Activated naive CD4-positive, alpha-beta T cell treated with anti-CD3 and anti-CD28 coated beads, Interleukin-2, amount 50 U/mL, for 72 hours (primary cell): ENCODE data around the gene FAT2. TPM values are rescaled to one million over a fixed set of nuclear protein-coding genes. Genes with fewer than 3 reads are reported as not detected.

Source experiments
- ATAC-seq, 2 donors: fragments of 150-1000 bp; cut with Tn5 transposase; 2 replicates each; pipeline ENCODE4 v1.10.0; 2021; ENCODE audit warnings: mild to moderate bottlenecking in 2 of 2, moderate library complexity in 2 of 2
- DNase-seq, 2 donors: peaks; one replicate each; pipeline ENCODE4 v3.0.0; 2021 to 2022; ENCODE audit warnings: low spot score in 2 of 2
- H3K27ac Mint-ChIP-seq, 2 donors: one replicate each; pipeline ENCODE4 v1.8.0; 2022; ENCODE audit warnings: mild to moderate bottlenecking in 2 of 2, mixed read lengths in 2 of 2
- H3K36me3 Mint-ChIP-seq, 2 donors: one replicate each; pipeline ENCODE4 v1.8.0; 2022; ENCODE audit warnings: mixed read lengths in 2 of 2
- H3K9me3 Mint-ChIP-seq, 2 donors: one replicate each; pipeline ENCODE4 v1.8.0; 2022; ENCODE audit warnings: mixed read lengths in 2 of 2
- total RNA-seq, 2 donors: library from RNA; stranded (reverse); gene quantifications; one replicate each; pipeline ENCODE4 v1.2.3, GENCODE V29; 2022

Gene FAT2
- total RNA-seq, 2 donors from 2014 or later: not detected

DNA sequence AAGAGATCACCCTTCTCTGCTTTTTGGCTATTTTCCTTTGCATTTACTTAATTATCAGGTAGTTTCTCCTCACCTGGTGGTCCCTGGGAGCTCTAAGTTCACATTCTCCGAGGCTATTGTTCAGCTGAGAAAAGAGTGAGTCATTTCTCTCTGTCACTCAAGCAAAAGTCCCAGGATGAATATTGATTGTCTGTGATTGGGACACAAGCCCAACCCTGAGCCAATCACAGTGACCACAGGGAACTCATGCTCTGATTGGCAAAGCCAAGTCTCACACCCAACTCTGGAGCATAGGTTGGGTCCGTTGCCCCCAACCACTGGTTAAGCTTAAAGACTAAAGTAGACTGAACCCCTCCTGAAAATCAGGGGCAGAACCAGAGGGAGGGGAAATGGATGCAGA lies 27.8 kb upstream of the FAT2 start:
- Mint-ChIP-seq H3K9me3 (no peaks in the 10 kb centered on the region), H3K36me3 (no peaks in the 10 kb centered on the region), H3K27ac (no peak overlapping the region)
- DNase-seq (no peak), ATAC-seq (no peak)

GRCh38 chr5:151617841-151618710 lies 26.9 kb upstream of the FAT2 start:
- DNase-seq: no peak
- Mint-ChIP-seq H3K9me3 (no peaks in the 10 kb centered on the region), H3K27ac (no peak overlapping the region), H3K36me3 (no peaks in the 10 kb centered on the region)
- no peak for ATAC-seq

- ATAC-seq (no peak), DNase-seq (no peak)
- Mint-ChIP-seq H3K27ac (no peak overlapping the region), H3K9me3 (no peaks in the 10 kb centered on the region), H3K36me3 (no peaks in the 10 kb centered on the region)
Observed at GRCh38 chr5:151617383-151617840, 26.3 kb upstream of the FAT2 start.

- peak; percentile 70 to 78 for ATAC-seq
Observed at GRCh38 chr5:151615431-151615830, 24.3 kb upstream of the FAT2 start.

GRCh38 chr5:151614565-151614964 lies 23.4 kb upstream of the FAT2 start:
- peak overlapping the region in 1 of 2 donors; percentile 23 for H3K27ac Mint-ChIP-seq

More at GRCh38 chr5:151615431-151615830, 24.3 kb upstream of the FAT2 start:
- H3K9me3 Mint-ChIP-seq: no peaks in the 10 kb centered on the region
- DNase-seq: peak; percentile 43 to 58
- no peaks in the 10 kb centered on the region for H3K36me3 Mint-ChIP-seq
- H3K27ac Mint-ChIP-seq: peak overlapping the region in 1 of 2 donors; percentile 23

GRCh38 chr5:151612689-151613427 lies 21.7 kb upstream of the FAT2 start:
- H3K27ac Mint-ChIP-seq: peak overlapping the region; percentile 41 to 95
- H3K36me3 Mint-ChIP-seq: no peaks in the 10 kb centered on the region
- no peaks in the 10 kb centered on the region for H3K9me3 Mint-ChIP-seq
- DNase-seq (peak; percentile 65), ATAC-seq (peak; percentile 76 to 88)

More at GRCh38 chr5:151614565-151614964, 23.4 kb upstream of the FAT2 start:
- H3K9me3 Mint-ChIP-seq: no peaks in the 10 kb centered on the region
- ATAC-seq (no peak), DNase-seq (no peak)
- no peaks in the 10 kb centered on the region for H3K36me3 Mint-ChIP-seq

DNA sequence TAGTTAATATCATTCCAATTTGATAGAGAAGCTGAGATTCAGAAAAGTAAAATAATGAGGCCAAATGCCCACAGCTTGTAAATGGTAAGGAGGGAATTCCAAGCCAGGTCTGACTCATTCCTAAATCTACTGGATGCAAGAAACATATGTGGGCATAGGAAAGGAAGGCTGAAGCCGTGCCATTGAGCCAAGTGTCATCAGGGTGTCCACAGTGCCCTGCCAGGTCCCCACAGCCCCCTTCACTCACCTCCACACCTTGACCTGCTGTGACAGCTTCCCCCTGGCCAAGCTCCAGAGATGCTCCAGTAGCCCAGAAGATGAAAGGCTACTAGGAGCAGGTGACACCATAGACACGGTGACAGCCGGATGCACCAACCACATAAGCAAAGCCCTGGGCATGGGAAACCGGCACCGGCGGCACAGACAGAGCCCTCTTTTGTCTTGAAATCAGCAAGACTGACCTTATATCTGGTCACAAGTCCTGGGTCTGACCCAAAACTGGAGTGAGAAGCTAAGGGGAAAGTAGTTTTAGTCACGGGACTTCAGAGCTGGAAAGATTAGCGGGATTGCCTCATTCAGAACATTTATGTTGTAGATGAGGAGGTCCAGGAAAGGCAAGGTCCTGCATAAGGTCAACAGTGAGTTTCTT lies 20.1 kb upstream of the FAT2 start:
- DNase-seq (no peak), ATAC-seq (no peak)
- Mint-ChIP-seq H3K9me3 (no peaks in the 10 kb centered on the region), H3K27ac (peak overlapping the region in 1 of 2 donors; percentile 72), H3K36me3 (no peaks in the 10 kb centered on the region)

DNA sequence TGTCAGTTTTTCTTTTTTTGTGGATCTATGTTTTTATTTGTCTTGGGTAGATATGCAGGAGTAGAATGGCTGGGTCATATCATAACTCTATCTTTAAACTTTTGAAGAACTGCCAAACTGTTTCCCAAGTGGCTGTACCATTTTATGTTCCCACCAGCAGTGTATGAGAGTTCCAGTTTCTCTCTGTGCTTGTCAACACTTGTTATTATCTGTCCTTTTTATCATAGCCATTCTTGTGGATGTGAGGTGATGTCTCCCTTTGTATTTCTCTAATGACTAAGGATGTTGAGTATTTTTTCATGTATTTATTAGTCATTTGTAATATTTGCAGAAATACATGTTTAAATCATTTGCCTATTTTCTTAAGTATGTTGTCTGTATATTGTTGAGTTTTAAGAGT lies 17.4 kb upstream of the FAT2 start:
- no peak for ATAC-seq
- no peak for DNase-seq
- H3K36me3 Mint-ChIP-seq: no peaks in the 10 kb centered on the region
- H3K9me3 Mint-ChIP-seq: no peaks in the 10 kb centered on the region
- no peak overlapping the region for H3K27ac Mint-ChIP-seq

DNA sequence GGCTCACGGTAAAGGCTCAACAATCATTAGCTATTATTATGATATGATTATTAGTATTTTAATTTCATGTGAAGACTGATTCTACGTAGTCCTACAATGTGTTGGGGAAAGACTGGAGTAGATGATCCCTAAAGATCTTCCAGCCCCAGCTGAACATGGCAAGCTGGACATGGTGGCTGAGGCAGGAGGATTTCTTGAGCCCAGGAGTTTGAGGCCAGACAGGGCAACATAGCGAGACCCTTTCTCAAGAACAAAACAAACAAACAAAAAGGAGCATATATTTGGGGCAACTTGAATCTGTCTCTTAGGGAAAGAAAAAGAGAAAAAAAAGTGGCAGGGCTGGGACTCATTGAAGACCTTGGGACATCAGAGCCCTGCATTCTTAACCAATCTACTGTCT lies 16.2 kb upstream of the FAT2 start:
- Mint-ChIP-seq H3K27ac (no peak overlapping the region), H3K9me3 (no peaks in the 10 kb centered on the region), H3K36me3 (no peaks in the 10 kb centered on the region)
- no peak for DNase-seq
- ATAC-seq: no peak

- ATAC-seq: no peak
- no peak for DNase-seq
- Mint-ChIP-seq H3K36me3 (no peaks in the 10 kb centered on the region), H3K27ac (no peak overlapping the region), H3K9me3 (no peaks in the 10 kb centered on the region)
Observed at GRCh38 chr5:151605559-151605958, 14.4 kb upstream of the FAT2 start.

- H3K27ac Mint-ChIP-seq: no peak overlapping the region
- ATAC-seq: no peak
- H3K9me3 Mint-ChIP-seq: no peaks in the 10 kb centered on the region
- no peak for DNase-seq
- H3K36me3 Mint-ChIP-seq: no peaks in the 10 kb centered on the region
Observed at GRCh38 chr5:151602806-151603205, 11.7 kb upstream of the FAT2 start.

- no peak for DNase-seq
- no peak for ATAC-seq
- Mint-ChIP-seq H3K9me3 (no peaks in the 10 kb centered on the region), H3K36me3 (no peaks in the 10 kb centered on the region), H3K27ac (no peak overlapping the region)
Observed at GRCh38 chr5:151601391-151601790, 10.3 kb upstream of the FAT2 start.

DNA sequence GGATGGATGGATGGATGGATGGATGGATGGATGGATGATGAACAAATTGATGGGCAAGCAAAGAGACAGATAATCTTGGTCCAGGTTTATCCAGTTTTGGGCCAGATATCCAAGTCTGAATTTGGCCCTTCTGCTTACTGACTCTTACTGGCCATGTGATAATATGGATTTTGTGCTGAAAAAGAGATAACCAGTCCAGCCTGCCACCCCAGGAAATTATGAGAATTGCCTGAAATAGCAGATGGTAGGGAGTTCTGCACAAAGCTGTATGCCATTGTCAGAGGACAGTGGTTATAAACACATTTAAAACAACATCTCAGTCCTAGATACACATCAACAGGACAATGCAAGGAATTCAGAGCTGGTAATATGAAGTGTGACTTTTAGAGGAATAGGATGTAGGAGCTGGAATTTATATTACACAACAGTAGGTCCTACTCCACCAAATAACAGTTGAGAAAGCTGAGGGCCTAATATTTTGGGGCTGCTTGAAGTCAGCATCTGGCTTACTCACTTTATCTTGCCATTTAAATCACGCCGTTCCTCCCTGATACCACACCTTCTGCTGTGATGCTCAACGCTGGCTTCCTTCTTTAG lies 9.0 kb upstream of the FAT2 start:
- Mint-ChIP-seq H3K36me3 (no peaks in the 10 kb centered on the region), H3K9me3 (no peaks in the 10 kb centered on the region), H3K27ac (no peak overlapping the region)
- no peak for DNase-seq
- ATAC-seq: no peak

DNA sequence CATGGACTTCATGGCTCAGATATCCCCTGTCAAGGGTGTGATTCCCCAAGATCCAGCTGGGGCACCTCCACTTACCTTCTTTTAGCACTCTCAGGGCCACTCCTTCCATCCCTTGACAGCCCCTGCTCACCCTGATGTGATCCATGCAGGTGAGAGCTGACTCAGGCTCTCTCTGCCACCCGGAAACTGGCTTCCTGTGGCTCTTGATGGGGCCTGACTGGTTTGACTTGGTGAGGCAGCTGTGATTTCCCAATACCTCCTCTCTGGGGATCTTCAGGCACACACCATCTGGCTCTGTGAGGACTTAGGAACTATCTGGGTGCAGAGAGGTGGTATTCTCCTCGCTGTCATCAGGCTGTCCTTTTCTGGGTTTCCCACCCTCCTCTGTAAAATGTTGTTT lies 7.9 kb upstream of the FAT2 start:
- Mint-ChIP-seq H3K27ac (no peak overlapping the region), H3K9me3 (no peaks in the 10 kb centered on the region), H3K36me3 (no peaks in the 10 kb centered on the region)
- ATAC-seq (peak in 1 of 2 donors; percentile 56), DNase-seq (no peak)

DNA sequence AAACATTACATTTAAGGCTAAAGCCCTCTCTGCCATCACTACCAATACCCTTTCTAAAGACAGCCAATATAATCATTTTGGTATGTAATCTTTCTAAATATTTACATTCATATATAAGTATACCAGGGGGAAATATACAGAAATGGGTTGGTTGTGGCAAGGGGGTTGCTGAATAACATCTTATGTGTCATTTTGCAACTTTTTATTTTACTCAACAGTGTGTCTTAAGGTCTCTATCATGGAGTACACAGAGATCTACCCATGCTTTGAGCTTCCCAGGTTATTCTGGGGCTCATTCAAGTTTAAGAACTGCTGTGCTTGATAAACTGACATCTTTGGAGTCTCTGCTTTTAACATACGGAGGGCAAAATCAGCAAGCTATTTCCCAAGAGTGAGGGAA lies 7.4 kb upstream of the FAT2 start:
- DNase-seq: no peak
- ATAC-seq: peak in 1 of 2 donors; percentile 89
- Mint-ChIP-seq H3K36me3 (no peaks in the 10 kb centered on the region), H3K27ac (no peak overlapping the region), H3K9me3 (no peaks in the 10 kb centered on the region)

- ATAC-seq: no peak
- no peak overlapping the region for H3K27ac Mint-ChIP-seq
- H3K36me3 Mint-ChIP-seq: no peaks in the 10 kb centered on the region
- H3K9me3 Mint-ChIP-seq: no peaks in the 10 kb centered on the region
- no peak for DNase-seq
Observed at GRCh38 chr5:151597749-151598148, 6.6 kb upstream of the FAT2 start.
